NCI-H2227 treated with DMSO at 0.1 percent for 48 hours (cell line): ENCODE results near the gene RSU1.
"Not testable (repeated sequence)": the region's sequence is repeated elsewhere in the genome, so short reads cannot be mapped to it uniquely, and the experiment has no call there.

Experiments
- DNase-seq: peaks from one replicate; lab custom pipeline; 2025; lab: John Stamatoyannopoulos, UW

Gene RSU1

DNA sequence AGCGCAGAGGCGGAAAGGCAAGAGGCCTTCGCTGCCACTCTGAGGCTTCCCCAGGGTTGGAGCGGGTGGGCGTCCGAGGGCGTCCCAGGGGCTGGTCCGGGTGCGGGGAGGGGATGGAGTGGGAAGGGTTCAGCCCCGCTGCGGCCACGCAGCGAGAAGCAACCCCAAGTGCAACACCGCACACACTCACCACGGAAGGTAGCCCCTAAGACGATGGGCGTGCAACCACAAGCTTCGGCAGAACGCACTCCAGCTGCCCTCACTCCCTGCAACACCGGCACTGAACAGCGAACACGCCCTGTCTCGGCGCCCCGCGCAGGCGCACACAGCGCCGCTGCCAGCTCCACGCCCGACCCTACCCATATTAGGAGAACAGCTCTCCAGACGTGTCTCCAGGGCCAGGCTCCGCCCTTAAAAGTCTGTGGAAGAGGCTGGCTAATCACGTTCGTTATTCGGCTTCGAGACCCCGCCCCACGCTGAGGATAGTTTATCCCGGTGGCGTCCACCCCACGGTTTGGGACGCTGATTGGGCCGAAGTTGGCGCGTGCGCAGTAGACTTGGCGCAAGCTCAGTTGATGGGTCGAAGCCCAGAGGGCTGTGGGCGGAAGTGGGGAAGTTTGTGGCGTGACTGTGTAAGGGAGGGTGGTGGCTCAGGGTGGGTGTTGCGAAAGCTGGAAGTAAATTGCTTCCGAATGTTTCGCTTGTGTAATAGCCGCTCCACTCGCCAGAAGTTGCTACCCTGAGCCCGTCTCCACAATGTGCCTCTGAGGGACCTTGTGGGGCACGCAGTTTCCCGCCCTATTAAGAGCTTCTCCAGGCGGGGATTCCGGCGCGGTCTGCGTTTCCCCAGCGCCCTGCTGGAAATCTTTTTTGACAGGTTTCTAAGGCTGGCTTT is at the start of gene RSU1:
TSS of gene RSU1 (minus strand) at position 300 of the 895 bp plus-strand sequence. CDS start 343 bp downstream, outside the sequence.
- DNase-seq, result peak; percentile 96

DNA sequence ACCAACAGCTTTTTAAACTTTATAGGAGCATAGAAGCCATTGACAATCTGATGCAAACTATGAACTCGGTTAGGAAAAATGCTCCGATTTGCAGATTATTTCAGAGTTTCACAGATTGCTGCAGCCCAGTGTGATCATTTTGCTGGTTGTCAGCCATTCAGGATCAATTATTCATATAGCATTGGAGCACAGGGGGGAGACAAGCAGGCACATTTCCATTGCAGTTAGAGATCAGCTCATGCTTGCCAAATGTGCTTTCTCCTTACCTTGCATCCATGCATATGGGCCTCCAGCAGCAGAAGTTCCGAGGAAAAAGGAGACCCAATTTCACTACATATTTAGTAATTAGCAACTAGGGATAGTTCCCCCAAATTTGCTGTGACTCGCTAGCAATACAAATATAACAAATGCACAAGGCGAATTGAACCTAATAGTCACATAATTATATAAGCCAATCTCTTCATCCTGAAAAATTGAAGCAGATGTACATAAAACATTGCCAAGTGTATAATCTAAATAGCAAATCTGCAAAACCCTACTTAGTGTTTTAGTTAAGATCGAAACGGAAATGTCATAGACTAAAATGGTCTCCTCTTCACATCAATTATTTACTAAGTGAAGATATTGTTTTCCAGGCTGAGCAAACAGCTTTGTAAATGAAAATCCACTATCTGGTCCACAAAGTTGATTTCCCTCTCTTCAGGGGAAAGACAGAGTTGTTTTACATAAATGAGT is 49.5 kb upstream of the RSU1 start:
- no peak for DNase-seq

DNA sequence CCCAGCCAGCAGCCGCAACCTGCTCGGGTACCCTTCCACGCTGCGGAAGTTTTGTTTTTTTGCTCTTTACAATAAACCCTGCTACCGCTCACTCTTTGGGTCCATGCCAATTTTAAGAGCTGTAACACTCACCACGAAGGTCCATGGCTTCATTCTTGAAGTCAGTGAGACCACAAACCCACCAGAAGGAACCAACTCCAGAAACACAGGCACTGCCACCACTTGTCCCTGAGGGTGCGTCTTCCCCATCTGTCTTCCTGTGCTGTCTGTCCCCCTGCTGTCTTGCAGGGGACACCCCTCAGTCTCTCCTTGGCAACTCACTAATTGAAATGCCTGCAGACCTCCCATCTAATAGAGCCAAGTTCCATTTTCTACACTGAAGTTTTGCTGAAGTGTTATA is 48.5 kb upstream of the RSU1 start:
- no peak for DNase-seq

DNA sequence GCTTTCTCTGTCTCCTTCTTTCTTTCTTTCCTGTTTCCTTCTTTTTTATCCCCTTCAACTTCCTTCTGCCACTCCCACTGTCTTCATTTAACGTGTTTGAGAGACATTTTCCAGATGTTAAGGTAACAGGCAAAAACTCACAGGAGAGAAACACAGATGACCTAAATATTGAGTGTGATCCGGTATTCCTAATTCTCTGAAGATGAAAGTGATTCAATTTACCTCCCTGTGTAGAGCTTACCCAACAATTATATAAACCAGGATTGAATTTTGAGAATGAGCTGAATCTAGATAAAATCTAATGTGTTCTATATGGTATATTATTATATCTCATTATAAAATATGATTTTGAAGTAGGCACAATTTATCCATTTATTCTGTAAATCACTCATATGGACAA is 46.5 kb upstream of the RSU1 start:
- no peak for DNase-seq

DNA sequence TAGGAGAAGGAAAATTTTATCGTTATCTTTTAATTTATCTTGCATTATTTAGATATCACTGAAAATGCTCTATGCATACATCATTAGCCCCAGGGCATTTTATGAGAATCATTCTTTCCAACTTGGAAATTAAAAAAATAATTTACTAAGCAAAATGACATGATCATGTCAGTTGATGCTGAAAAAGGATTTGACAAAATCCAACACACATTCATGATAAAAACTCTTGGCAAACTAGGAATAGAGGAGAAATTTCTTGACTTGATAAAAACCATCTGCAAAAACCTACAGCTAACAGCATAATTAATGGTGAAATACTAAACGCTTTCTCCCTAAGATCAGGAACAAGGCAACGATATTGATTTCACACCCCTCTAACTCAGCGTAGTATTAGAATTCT is 40.2 kb upstream of the RSU1 start:
- no peak for DNase-seq

DNA sequence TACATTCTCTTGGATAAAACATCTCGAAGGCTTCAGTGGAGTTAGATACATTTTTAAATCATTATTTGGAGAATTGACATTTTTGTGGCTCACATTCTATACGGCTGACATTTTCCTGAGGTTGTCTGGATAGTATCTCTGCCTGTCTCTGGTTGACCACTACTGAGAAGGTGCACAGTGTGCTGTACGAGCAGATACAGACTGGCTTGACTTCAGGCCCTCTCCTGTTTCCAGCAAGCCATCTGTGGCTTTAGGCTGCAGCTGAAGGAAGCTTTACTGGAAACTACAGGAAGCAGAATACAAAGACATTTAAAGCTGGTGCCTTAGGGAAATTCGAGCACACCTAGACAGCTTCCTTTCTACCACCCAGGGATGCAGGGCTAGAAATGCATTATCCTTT is 39.3 kb upstream of the RSU1 start:
- DNase-seq, result no peak

DNA sequence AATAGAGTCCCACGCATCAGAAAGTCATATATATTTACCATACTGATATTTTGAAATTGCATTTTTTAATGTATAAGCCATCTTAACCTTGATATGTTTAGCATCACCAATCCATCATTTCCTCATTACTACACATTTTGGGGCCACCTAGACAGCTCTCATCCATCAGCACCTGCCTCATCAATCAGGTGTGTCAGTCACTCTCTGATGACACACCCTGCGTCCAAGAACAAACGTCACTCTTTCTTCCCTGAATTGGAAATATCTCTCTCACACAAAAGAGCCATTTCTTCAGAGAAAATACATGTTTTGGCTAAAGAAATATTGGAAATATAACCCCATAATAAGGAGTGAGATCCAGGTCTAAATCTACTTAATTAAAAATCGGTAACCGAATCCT is 38.9 kb upstream of the RSU1 start:
- DNase-seq, result no peak

DNA sequence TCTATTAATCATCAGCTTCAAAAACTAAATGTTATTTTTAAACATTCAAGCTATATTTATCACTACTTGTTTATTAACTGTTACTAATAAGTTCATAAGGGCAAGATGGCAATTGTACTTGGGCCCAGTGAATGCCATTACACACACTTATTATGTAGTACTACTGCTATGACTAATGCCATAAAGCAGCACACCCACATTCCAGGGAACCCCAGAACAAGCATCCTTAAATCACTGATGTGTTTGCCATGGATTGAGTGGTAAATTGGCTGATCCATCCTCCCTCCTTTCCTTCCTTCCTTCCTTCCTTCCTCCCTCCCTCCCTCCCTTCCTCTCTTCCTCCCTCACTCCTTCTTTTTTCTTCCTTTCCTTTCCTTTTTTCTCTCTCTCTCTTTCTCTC is 37.4 kb upstream of the RSU1 start:
- DNase-seq, result no peak

DNA sequence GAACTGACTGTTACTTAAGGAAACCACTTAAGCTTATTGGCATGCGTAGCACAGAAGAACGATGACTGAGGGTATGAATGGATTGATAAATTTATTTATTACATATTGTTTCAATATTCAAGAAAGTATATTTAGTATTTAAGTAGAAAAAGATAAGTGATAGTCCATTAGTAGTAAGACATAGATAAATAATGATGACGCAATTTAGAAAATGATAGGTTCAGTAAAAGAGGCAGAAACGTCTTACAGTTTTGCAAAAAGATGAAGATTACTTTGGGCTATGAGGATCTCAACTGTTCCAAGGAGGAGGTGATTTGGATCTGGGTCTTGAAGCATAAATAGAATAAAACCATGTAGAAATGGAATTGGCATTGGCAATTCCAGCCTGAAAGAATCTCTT is 36.6 kb upstream of the RSU1 start:
- no peak for DNase-seq

DNA sequence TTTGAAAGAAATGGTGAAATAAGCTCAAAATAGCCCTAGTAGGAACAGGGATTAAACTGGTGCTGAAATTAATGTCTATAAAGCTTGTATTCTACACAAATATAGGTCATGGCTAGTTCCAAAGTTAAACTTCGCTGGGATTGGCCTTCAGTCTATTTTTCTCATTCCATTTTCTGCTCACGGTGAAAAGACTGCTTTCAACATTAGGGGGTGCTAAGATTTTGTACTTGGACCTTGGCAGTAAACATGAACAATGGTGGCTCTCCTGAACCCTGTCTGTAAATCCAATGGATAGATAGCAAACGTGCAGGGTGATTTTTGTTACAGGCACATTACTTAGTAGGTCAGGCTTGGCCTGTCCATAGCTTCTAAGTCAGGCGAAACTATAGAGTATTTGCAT is 36.0 kb upstream of the RSU1 start:
- DNase-seq, result no peak

DNA sequence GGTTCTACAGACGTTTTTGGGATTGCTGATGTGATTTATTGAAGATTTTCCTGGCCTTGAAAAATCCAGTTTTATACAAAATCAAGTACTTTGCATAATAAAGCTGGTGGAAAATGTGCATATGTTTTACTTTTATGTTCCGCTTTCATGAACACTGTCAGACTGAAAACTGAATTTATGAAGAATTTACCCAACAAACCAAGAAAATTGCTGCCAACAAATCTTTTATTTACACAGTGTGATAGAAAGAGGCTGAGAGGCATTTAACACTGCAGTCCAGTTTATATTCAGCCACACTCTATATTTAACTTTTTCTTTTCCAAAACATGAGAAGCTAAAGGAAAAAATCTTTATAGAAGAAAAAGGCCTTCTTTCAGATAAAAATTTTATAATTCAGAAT is 35.4 kb upstream of the RSU1 start:
- no peak for DNase-seq

DNA sequence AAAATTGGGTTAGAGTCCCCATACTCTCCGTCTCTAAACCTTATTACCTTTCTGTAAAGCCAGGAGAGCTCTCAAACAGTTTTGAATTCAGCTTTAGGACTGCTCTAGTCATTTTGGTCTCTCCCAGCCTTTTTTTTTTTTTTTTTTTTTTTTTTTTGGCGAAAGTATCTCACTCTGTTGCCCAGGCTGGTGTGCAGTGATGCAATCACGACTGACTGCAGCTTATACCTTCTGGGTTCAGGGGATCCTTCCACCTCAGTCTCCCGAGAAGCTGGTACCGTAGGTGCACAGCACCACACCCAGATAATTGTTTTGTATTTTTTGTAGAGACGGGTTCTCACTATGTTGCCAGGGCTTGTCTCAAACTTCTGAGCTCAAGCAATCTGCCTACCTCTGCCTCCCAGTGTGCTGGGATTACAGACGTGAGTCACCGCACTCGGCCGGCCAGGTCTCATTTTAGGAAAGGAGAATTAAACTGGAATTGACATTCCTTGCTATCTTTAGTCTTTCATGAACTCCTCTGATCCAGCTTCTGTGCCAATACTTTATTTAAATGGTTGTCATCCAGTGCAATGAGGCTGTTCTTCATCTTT is 31.4 kb upstream of the RSU1 start:
- no peak for DNase-seq

DNA sequence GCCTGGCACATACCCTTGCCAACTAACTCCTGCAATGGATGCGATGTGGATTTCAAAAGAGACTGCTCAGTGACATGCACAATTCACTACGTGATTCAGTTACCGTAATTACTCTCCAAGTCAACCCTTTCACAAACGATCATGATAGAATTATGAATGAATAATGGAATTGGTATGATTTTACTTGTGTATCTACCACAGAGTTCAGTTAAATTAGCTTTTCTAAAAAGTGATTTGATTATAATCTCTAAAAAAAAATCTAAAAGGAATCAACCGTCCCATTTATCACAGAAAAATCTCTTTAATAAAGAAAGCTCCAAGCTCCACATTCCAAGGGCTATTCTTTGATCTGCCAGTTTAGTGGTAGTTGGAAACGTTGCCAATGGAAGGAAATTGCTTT is 30.4 kb upstream of the RSU1 start:
- DNase-seq, result no peak

DNA sequence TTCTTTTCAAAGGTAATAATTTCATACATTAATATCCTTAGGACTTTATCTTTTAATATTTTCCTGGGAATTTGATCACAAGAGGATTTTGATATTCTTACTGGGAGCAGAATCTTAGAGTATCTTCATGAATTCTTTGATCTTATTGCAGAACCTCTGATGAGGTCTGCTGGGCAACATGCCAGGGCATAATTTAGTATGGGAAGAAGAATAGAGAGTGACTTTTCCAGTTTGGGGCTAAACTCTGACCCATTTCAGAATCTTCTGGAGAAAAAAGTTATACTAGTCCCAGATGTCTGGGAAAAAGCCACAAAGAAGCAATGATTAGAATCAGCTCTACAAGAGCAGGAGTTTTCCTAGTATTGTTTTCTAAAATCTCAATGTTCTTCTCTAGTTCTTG is 28.0 kb upstream of the RSU1 start:
- DNase-seq, result no peak

DNA sequence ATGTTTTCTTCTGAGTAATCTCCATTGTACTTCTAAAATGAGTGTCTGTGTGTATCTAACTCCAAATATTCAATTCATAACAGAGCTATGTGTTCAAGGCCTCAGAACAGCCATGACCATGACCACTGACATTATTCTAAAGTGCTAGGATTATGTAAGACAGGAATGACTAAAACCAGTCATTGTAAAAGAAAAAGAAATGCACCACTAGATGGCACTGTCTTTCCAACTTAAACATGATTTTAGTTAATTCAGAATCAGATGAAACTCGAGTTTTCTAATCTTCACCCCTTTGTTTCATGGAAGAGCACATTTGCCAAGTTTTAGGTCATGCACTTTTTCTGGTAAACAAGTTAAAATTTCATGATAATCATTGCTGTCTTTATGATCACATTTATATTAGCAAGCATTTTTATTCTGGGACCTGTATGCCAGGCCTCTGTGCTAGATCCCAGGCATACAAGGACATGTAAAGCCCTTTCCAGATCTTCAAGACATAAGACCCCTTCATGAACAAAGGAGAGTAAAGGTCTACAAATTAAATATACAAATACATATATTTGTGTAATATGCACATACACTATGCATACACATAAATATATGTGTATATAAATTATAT is 26.1 kb upstream of the RSU1 start:
- no peak for DNase-seq

DNA sequence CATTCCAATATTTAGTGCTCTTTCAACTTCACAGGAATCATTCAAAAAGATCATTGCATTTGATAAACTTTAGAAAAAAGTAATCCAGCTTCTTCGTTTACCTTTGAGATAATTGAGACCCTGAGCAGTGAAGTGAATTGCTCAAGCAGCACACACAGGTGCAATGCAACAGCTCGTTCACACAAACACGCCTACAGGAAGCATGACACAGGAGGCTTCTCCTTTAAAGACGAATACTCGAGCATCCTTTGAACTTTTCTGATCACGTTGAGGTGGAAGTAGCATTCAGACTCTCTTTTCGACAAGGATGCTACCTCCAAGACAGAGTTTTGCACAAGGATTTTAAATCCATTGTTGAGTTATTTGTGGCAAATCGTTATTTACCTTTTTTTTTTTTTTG is 18.0 kb upstream of the RSU1 start:
- DNase-seq, result no peak

DNA sequence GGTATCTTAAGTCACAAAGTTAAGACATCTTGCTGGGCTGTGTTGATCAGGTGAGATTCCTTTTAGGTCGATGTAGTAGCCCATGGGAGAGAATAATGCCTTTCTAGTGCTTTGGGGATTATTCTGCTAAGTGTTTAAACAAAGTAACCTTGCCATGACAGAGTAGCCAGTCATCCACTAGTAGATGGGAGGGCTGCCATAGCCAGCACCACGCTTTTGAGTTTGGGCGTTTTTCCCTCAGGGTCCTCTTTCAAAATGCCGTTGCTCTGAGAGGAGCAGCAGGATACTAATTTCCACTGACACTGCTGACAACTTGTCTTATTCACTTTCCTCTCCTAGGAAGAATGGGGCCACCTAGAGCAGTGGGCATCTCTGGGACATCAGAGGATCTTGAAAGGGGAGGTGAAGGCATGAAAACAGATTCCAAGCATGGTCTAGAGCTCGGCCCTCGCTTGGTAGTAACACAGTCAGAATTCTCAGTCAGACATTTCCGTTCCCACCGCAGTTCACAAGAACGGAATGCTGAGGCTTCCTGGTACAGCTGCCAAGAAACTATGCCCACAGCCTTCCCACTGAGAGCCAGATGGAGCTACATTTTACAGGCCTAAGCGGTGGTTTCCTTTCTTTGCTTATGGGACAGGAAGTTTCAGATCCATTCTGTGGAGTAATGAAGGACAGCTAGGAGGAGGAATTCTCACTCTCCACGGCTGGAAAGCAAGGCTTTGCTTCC is 15.3 kb upstream of the RSU1 start:
- no peak for DNase-seq

DNA sequence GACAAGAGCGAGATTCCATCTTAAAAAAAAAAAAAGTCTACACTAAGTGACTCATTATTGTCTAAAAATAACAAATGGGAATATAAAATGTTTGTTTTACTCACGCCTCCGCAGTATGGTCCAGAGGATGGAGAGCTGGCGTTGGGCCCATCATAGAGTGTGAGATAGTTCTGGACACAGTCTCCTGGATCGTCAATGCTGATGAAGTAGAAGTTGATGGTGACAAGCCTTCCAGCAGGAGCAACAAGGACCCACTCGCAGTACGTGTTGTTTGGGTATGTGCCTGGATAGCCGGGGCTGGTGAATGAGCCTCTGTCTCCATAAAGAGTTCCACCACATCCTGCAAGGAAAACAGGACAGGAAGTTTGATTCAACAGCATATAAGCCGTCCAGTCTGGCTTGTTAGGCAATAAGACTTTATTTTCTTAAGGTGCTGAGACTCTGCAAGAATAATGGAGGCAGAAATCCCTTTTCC is 11.5 kb upstream of the RSU1 start:
- no peak for DNase-seq

DNA sequence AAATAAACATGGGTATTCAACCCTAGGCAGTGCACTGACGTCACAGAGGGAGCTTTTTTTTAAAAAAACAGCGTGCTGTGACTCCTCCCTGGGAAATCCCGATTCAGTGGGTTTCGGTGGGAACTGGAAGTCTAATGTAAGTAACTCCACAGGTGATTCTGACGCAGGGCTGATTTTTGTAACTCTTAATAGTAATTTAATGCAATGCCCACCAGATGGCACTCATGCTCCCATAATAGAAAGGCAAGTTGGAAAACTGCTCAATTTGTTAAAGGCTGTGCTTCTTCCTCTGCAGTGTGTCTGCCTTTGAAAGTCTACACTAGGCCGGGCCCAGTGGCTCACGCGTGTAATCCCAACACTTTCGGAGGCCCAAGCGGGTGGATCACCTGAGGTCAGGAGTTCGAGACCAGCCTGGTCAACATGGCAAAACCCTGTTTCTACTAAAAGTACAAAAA is 10.9 kb upstream of the RSU1 start:
- DNase-seq, result peak; percentile 43

DNA sequence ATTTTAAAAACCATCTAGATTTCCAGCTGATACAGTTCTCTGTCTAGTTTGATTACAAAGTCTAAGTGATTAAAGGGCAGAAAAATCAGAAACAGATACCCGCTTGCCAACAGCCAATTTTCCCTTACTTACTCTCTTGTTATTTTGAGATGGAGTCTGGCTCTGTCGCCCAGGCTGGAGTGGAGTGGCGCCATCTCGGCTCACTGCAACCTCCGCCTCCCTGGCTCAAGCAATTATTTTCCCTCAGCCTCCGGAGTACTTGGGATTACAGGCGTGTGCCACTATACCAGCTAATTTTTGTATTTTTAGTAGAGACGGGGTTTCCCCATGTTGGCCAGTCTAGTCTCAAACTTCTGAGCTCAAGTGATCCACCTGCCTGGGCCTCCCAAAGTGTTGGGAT is 10.2 kb upstream of the RSU1 start:
- DNase-seq, result not testable (repeated sequence)

DNA sequence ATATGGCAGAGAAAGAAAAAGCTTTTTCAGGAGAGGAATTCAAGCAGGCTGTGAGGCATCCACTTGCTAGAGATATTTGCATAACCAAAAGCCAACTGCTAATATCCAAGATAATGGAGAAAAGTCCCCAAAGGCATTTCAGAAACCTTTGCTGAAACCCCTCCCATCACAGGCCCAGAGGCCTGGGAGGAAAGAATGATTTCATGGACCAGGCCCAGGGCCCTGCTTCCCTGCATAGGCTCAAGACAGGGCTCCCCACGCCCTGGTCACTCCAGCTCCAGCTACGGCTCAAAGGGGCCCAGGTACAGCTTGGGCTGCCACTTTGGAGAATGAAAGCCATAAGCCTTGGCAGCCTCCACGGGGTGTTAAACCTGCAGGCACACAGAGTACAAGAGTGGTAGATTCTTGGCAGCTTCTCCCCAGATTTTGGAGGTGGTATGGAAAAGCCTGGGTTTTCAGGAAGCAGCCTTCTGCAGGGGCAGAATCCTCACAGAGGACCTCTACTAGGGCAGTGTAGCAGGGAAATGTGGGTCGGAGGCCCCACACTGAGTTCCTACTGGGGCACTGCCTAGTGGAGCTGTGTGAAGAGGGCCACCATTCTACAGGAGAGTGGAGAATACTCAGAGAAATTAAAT is 5.6 kb upstream of the RSU1 start:
- no peak for DNase-seq
